GM10266 (cell line): Measurements from ENCODE around the gene WHRN.

Experiments used
- DNase-seq: peaks from one replicate; pipeline ENCODE4 v3.0.0; 2012; ENCODE audit errors: extremely low spot score
- TF ChIP-seq, protein P1 (sequence below): IDR thresholded peaks from 2 replicates; pipeline ENCODE4 v1.5.1; 2012; ENCODE audit warnings: mild to moderate bottlenecking, low read depth; ENCODE audit not compliant: control insufficient read depth, insufficient read depth; ENCODE audit errors: missing control alignments

Gene WHRN

DNA sequence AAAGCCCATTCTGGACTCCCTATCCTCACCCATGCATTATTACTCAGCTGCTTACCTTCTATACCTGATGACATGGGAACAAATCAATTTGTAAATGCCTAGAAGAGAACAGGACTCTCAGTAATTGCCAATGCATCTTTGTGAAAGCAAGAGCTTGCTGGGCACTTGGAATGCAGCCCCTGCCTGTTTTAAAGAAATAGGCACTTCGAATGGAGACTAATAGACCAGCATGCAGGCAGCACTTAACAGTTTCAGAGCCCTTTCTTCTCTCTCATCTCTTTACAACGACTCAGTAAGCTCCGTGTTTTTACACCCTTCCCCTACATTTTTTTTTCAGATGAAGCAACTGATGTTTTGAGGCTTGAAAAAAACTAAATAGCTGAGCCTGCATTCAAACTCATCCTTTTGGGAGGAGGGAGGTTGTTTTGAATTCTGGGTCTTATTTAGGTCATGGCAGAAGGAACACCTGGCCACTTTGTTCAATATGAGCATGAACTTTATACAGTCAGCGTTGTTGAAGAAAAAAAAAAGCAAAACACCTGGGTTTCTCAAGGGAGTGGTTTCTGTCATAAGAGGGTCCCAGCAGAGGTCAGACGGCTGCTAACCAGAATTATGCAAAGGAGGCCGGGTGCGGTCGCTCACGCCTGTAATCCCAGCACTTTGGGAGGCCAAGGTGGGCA lies 34.6 kb upstream of the WHRN start:
- no peak for DNase-seq
- TF ChIP-seq, protein P1, sequence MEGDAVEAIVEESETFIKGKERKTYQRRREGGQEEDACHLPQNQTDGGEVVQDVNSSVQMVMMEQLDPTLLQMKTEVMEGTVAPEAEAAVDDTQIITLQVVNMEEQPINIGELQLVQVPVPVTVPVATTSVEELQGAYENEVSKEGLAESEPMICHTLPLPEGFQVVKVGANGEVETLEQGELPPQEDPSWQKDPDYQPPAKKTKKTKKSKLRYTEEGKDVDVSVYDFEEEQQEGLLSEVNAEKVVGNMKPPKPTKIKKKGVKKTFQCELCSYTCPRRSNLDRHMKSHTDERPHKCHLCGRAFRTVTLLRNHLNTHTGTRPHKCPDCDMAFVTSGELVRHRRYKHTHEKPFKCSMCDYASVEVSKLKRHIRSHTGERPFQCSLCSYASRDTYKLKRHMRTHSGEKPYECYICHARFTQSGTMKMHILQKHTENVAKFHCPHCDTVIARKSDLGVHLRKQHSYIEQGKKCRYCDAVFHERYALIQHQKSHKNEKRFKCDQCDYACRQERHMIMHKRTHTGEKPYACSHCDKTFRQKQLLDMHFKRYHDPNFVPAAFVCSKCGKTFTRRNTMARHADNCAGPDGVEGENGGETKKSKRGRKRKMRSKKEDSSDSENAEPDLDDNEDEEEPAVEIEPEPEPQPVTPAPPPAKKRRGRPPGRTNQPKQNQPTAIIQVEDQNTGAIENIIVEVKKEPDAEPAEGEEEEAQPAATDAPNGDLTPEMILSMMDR = no peak

DNA sequence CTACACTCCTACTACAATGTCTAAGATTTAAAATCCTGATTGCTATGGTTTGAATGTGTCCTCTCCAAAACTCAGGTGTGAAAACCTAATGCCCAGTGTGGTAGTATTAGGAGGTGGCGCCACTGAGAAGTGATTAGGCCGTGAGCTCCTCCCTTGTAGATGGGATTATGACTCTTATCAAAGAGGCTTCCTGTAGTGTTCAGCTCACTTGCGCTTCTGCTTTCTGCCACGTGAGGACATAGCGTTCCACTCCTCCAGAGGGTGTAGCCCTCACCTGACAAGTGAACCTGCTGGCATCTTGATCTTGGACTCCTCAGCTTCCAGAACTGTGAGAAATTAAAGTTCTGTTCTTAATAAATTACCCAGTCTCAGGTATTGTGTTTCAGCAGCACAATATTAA lies 33.0 kb upstream of the WHRN start:
- no peak for DNase-seq
- TF ChIP-seq, protein P1 = peak; percentile 29

DNA sequence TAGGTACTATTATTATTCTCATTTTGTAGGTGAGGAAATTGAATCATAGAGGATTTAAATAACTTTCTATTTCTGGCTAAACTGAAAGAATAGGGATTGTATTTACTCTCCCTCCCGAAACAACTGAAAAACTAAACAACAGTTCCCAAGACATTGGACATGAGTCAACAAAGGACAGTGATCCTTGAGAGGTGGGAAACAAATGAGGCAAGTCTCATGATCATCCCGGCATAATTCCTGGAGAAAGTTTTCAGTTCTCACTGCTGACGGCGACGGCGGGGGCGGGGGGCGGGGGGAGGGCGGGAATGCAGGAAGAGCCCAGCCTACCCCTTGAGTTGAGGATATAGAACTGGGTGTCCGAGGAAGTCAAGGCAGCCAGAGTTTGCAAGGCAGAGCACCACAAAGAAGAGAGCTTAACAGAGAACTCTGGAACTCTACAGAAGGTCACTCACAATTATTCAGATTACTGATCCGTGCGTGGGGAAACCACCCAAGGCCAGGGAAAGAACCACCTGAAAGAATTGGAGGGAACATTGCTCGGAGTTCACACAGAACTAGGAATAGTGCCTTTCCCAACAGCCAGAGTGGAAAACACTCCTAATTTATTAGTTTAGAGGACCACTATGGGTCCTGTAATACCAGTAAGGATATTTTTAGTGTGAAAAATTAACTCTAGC lies 27.4 kb upstream of the WHRN start:
- TF ChIP-seq, protein P1 = no peak
- DNase-seq = no peak

DNA sequence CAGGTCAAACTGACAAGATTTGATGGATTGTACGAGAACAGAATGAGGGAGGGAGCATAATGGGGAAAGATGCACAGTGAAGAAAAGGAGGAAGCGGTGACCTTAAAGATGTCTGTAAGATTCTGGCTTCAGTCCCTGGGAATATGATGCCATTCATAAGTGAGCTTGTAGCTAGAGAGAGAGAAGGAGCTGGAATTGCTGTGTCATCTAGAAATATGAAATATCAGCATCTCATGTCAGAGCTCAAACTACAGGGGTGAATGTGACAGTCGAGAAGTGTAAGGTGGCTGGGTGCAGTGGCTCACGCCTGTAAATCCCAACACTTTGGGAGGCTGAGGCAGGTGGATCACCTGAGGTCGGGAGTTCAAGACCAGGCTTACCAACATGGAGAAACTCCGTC lies 24.0 kb upstream of the WHRN start:
- TF ChIP-seq, protein P1 = no peak
- DNase-seq = no peak

DNA sequence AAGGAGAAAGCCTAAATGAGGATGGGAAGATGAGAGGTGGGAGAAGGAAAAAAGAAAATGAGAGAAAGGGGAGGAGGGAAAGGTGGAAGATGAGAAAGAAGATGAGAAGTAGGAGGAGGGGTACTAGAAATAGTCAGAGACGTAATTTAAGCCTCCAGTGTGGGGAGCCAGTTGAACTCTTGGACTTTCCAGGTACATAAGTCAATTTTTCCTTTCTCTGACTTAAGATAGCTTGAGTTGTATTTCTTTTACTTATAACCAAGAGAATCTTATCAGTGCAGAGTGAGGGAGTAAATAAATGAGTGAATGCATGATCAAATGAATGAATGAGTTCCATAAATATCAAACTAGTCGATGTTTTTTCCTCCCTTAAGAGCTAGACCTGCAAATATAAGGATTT lies 21.5 kb upstream of the WHRN start:
- TF ChIP-seq, protein P1 = no peak
- DNase-seq = no peak

DNA sequence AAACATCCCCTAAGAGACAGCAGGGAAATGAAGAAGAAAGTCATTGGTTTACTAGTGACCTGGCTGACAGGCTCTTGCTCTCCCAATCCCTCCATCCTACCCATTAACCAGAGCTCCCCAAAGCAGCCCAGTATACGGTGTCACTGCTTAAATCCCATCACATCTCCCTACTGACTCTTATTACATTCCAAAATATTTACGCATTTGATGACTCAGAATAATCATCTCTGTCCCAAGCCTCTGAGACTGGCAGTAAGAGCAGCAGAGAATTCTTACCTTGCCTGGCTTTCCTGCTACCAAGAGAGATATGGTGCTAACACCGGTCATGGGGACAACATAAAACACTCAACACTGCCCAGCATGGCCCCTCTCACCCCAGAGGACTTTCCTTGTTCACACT lies 20.2 kb upstream of the WHRN start:
- DNase-seq = no peak
- TF ChIP-seq, protein P1 = no peak

DNA sequence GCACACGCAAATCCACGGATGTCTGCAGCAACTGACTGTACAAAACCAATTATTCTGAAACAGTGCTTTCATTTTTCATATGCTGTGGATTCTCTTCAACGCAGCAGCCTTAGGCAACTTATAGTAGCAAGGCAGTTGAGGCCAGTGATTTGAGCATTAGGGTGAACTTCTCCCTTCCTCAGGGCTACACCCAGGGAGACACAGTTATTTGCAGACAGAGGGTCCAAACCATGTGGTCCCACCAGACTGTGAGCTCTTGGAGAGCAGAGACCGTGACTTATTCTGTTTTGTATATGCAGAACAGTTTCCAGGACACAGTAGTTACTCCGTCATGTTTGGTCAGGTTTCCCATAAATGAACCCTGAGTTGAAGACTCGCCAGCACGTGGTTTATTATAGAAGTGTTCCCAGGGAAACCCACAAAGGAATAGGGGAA lies 19.0 kb upstream of the WHRN start:
- no peak for DNase-seq

More for the DNA sequence above, 19.0 kb upstream of the WHRN start:
- TF ChIP-seq, protein P1 = no peak
